HG03457 (cell line): ENCODE results near the gene OR5W2.
"Not testable (repeated sequence)": the region's sequence is repeated elsewhere in the genome, so short reads cannot be mapped to it uniquely, and the experiment has no call there.

Experiments
- ATAC-seq: cut with Tn5 transposase; IDR thresholded peaks from one replicate; pipeline ENCODE4 v1.9.1; 2021; ENCODE audit warnings: moderate number of reproducible peaks; ENCODE audit not compliant: unreplicated experiment

Gene OR5W2

GRCh38 chr11:55914482-55914881 lies at the start of gene OR5W2:
TSS of gene OR5W2 (minus strand) at chr11:55914582. CDS start at chr11:55914582, 0 bp downstream.
- ATAC-seq = no peak

DNA sequence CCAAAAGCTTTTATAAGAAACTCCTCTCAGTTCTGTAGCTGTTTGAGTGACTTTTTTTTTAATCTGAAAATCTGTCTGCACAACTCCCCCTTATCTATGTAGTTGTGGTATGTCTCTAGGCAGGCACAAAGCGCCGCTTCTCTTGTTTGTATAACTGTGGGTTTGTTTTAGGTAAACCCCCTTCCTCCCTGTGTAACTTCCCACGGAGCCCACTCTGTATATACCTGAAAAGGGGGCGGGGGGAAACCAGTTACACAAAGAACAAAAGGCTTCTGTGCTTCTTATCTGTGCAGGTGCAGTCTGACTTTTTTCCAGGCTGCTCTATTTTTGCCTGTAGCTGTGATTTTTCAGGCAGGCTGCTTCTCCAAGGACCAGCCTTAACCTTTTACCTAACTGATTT lies 42.1 kb upstream of the OR5W2 start:
- ATAC-seq = no peak

GRCh38 chr11:55949330-55949729 lies 34.9 kb upstream of the OR5W2 start:
- no peak for ATAC-seq

- ATAC-seq = no peak
Observed at GRCh38 chr11:55942785-55943392, 28.5 kb upstream of the OR5W2 start.

- no peak for ATAC-seq
Observed at GRCh38 chr11:55936300-55936699, 21.9 kb upstream of the OR5W2 start, which contains the start of gene OR5I1. TSS of gene OR5I1 (minus strand) at chr11:55936400. CDS start at chr11:55936400, 0 bp downstream.

GRCh38 chr11:55920537-55920936 lies 6.2 kb upstream of the OR5W2 start:
- no peak for ATAC-seq

DNA sequence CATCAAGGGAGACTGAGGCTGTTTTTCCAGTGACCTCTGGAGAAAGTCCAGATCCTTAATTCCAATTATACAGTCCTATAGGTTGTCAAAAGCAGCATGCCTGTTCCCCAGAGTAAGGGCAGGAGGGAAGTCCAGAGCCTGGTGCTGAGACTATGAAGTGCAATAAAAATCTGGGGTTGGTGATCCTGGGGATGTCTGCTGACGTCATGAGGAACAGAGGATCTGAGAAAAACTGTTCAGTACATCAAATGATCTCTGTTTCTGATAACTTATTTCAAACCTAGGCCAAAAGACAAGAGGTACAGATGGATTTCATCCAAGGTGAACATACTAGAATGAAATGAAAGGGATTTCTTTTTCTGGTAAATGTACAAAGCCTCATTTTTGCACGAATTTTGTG lies 12.1 kb downstream of the OR5W2 start:
- ATAC-seq = no peak

DNA sequence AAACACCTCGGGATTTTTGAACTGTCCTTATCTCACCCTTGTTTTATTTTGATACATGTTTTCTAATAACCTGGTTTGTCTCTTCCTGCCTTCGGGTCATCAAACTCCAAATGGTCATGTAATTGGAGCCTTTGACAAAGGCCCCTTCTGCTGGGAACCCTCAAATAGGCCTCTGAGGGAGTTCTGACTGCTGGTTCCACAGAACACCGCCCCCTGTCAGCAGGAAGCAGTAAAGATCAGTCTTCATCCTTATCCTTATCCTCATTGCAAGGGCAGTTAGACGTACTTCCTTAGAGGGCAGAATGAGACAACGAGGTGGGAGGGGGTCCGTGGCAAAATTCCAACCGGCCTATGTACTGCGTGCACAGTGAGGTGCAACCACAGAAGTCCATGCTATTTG lies 19.2 kb downstream of the OR5W2 start:
- ATAC-seq = no peak

DNA sequence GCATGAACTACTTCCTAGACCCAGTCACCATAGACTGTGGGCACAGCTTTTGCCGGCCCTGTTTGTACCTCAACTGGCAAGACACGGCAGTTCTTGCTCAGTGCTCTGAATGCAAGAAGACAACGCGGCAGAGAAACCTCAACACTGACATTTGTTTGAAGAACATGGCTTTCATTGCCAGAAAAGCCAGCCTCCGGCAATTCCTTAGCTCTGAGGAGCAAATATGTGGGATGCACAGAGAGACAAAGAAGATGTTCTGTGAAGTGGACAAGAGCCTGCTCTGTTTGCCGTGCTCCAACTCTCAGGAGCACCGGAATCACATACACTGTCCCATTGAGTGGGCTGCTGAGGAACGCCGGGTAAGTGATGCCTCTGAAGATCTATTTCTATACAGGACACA lies 28.9 kb downstream of the OR5W2 start:
- not testable (repeated sequence) for ATAC-seq

DNA sequence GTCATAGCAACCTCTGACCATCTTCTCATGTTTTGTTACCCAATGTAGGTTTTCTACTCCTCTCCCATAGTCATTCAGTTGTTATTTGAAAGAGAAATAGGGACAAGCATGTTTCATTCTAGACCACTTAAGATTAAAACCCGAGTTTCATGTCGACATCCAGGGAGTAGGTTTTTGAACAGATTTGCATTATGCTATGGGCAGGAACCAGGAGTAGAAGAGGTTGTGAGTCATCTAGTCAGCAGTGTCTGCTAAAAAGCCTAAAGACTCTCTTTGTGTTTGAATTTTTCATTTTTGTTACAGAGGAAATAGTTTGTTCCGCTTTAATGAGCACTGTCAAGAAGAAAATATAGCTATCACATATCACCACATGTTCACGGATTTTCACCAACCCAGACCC lies 29.4 kb downstream of the OR5W2 start:
- not testable (repeated sequence) for ATAC-seq

DNA sequence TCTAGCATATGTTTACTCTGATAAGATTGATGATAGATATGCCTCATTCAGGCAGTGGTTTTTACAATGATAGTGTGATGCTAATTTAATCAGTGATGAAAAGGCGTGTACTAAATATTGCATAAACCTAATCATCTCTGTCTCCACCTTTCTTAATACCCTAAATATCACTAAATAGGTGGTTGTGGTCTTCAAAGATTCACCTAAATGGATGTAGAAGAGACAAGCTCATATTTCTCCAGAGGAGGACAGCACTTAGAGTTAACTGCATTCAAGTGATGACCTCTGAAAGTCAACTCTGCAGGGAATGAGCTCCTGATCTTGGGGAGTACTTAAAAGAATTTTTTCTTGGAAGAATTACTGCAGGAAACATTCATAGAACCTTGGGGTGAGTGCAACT lies 31.4 kb downstream of the OR5W2 start, which contains the start of gene TRIM51:
Gene TRIM51, plus strand, starts transcription at position 301 of the 400 bp plus-strand sequence. CDS start 2,132 bp downstream, outside the sequence.
- not testable (repeated sequence) for ATAC-seq

- not testable (repeated sequence) for ATAC-seq
Observed at GRCh38 chr11:55873146-55873545, 41.2 kb downstream of the OR5W2 start.

- not testable (repeated sequence) for ATAC-seq
Observed at GRCh38 chr11:55872731-55873130, 41.7 kb downstream of the OR5W2 start.

DNA sequence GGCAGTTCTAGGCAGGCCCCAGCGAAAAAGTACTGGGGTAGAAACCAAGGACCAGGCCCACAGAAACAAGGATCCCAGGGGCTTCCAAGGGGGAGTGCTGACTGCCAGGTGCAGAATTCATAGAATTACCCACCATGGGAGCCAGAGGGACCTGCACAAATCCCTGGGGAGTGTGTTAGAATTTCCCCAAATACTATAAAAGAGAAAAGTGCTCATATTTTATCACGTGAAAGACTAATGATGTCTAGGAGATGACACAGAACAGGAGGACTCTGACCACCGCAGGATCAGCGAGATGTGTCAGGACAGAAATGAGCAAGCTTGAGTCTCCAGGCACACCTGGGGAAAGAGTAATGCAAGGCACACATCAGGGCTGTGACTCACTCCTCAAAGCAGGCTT lies 47.0 kb downstream of the OR5W2 start:
- ATAC-seq = not testable (repeated sequence)
